ENCODE measurements around the gene ERMAP. TPM values are rescaled to one million over a fixed set of nuclear protein-coding genes. Genes with fewer than 3 reads are reported as not detected.
A peak's percentile ranks its signal among the peaks of the same experiment; 100 is the strongest.
"Not testable (repeated sequence)": the region's sequence is repeated elsewhere in the genome, so short reads cannot be mapped to it uniquely, and the experiment has no call there.

Gene ERMAP
- total RNA-seq, 2 experiments from 2014 or later, result 3.1 TPM

DNA sequence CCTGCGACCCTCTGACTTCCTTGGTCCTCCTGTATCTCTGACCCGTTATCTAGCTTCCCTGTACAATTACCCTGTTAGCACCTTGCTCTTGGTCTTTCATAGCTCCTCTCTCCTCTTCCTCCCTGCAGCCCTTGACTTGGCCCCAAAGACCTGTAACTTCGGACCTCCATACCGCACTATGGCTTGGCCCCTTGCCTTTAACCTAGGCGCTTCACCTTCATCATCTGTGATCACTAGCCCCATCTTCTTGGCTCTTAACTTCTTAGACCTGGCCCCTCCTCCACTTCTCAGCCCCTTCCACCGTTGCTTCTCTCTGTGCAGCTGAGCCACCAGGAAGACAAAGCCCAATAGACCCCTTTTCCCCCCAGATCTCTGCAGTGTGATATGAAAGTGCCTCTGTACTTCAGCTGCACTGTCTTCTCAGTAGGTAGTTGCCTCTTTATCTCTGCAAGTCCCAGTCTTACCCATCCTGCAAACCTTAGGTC is 30.2 kb downstream of the ERMAP start:
- H3K4me3 Mint-ChIP-seq, result peak overlapping the region; percentile 82
- no peaks in the 10 kb centered on the region for H3K27me3 Mint-ChIP-seq (ENCODE audit: low read depth)
- peaks cover 28% of the 10 kb centered on the region for H3K4me1 Mint-ChIP-seq (ENCODE audit: low read depth)
- CTCF ChIA-PET, result interaction anchor here (0.6 to 2.8 kb wide), 10 partner anchors 9 to 226 kb away, joined by 3 to 10 read pairs (median 3); partner anchors contain the start of genes ERMAP and SVBP
- H3K27ac Mint-ChIP-seq, result peak overlapping the region; percentile 68
- H3K9me3 Mint-ChIP-seq, result peaks cover 12% of the 10 kb centered on the region
- no peak for DNase-seq
- intact Hi-C loops (cut with micrococcal nuclease), result loop anchor here (2.0 to 10.0 kb wide), 4 partner anchors 110 to 382 kb away; partner anchors contain the start of genes CCDC30, PPIH, SLC2A1 and YBX1
- peaks cover 33% of the 10 kb centered on the region for H3K36me3 Mint-ChIP-seq (ENCODE audit: low read depth)

DNA sequence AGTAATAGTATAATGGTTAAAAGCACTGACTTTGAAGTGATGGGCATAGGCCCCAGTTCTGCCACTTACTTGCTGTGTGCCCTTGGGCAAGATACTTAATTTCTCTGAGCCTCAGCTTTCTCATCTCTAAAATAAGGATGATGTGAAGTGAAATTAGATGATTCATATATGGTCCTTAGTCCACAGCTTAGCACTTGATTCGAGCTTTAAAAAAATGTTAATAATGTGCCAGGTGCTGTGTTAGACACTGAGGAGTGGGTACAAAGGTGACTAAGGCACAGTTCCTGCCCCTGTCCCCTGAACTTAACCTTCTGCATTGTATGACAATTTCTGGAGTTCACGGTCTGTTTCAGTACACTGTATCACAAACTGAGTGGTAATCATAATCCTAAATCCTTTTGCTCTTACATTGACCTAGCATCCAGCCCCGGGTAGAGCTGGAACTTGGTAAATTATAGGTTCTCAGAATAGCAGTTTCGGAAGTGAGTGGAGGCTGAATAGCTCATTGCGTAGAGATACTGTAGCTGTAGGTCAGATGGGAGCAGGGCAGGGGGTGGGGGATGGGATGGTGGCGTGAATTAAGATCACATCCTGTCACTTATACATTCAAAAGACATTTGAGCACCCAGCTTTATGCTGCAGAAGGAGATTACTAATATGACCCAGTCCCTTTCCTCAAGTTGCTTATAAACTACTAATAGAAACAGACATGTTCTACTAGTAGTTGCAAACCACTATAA is 31.0 kb downstream of the ERMAP start:
- H3K27me3 Mint-ChIP-seq (ENCODE audit: low read depth), result no peaks in the 10 kb centered on the region
- peak; percentile 26 for DNase-seq
- CTCF ChIA-PET, result interaction anchor here (0.6 to 2.8 kb wide), 7 partner anchors 10 to 226 kb away, joined by 3 to 10 read pairs (median 3); no protein-coding TSS in a partner anchor
- peaks cover 16% of the 10 kb centered on the region for H3K9me3 Mint-ChIP-seq
- peaks cover 28% of the 10 kb centered on the region for H3K4me1 Mint-ChIP-seq (ENCODE audit: low read depth)
- peak overlapping the region; percentile 68 for H3K27ac Mint-ChIP-seq
- intact Hi-C loops (cut with micrococcal nuclease), result loop anchor here (2.0 to 10.0 kb wide), 4 partner anchors 109 to 383 kb away; partner anchors contain the start of genes CCDC30, PPIH, SLC2A1 and YBX1
- H3K4me3 Mint-ChIP-seq, result peak overlapping the region; percentile 82
- H3K36me3 Mint-ChIP-seq (ENCODE audit: low read depth), result peaks cover 36% of the 10 kb centered on the region

- DNase-seq, result no peak
- Mint-ChIP-seq H3K27ac (no peak overlapping the region), H3K36me3 (ENCODE audit: low read depth) (peaks cover 33% of the 10 kb centered on the region), H3K4me1 (ENCODE audit: low read depth) (peaks cover 28% of the 10 kb centered on the region), H3K27me3 (ENCODE audit: low read depth) (no peaks in the 10 kb centered on the region), H3K4me3 (no peak overlapping the region), H3K9me3 (peaks cover 19% of the 10 kb centered on the region)
- intact Hi-C loops (cut with micrococcal nuclease), result loop anchor here (5.0 to 10.0 kb wide), 3 partner anchors 108 to 384 kb away; partner anchors contain the start of genes CCDC30, SLC2A1 and YBX1
- CTCF ChIA-PET, result interaction anchor here (1.2 kb wide), 1 partner anchor 223 kb away, joined by 3 read pairs; no protein-coding TSS in a partner anchor
These were observed 32.1 kb downstream of the ERMAP start for GRCh38 chr1:42848823-42849537.

DNA sequence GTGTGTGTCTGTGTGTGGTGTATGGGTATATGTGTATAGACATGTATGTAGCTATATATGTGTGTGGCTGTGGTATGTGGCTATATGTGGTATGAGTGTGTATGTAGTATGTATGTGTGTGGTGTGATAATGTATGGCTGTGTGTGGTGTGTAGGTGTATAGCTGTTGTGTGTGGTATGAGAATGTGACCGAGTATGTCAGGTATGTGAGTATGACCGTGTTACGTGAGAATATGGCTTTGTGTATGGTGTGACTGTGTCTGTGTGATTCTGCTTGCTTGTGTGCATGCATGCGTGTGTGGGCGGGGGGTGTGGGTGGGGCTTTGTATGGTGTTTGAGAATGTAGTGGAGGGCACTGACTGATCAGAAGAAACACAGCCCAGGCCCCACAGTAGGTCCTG is 33.0 kb downstream of the ERMAP start:
- H3K4me1 Mint-ChIP-seq (ENCODE audit: low read depth), result peaks cover 26% of the 10 kb centered on the region
- CTCF ChIA-PET, result interaction anchor here (1.1 kb wide), 1 partner anchor 31 kb away, joined by 5 read pairs; no protein-coding TSS in a partner anchor
- DNase-seq, result no peak
- no peaks in the 10 kb centered on the region for H3K27me3 Mint-ChIP-seq (ENCODE audit: low read depth)
- intact Hi-C loops (cut with micrococcal nuclease), result loop anchor here (5.0 to 10.0 kb wide), 3 partner anchors 107 to 385 kb away; partner anchors contain the start of genes CCDC30, SLC2A1 and YBX1
- no peak overlapping the region for H3K4me3 Mint-ChIP-seq
- peaks cover 19% of the 10 kb centered on the region for H3K9me3 Mint-ChIP-seq
- H3K36me3 Mint-ChIP-seq (ENCODE audit: low read depth), result peaks cover 33% of the 10 kb centered on the region
- H3K27ac Mint-ChIP-seq, result no peak overlapping the region

- H3K9me3 Mint-ChIP-seq, result peaks cover 19% of the 10 kb centered on the region
- no peaks in the 10 kb centered on the region for H3K27me3 Mint-ChIP-seq (ENCODE audit: low read depth)
- CTCF ChIA-PET, result no interaction called here
These were observed 34.5 kb downstream of the ERMAP start for GRCh38 chr1:42851420-42851819.

DNA sequence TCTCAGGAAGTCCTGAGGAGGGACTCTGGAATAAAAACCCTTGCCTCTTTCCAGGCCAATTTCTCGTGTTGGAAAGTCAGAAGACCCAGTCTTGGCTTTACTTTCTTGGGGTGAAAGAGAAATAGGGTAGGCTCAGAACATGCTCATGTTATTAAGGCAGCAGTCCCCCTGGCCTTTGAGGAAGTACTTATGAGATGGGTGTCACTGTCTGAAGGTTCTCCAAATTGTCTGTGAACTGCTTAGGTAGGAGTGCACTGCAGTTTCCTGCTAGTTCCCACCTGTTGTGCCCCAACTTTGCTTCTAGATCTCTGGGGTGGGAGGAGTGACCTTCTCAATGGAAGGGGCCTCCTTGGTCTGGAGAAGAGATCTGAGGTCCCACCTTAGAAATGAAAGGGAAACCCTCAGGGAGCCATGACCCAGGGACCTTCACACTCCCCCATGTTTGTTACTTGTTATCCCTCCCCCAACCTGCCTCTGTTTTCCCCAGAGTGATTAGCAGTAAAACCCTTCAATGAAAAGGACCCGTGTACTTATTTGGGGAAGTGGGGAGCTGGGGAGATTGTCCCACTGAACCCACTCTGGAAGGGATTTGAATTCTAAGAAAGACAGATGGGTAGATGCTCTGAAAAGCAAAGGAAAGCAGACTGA is 35.2 kb downstream of the ERMAP start:
- CTCF ChIA-PET, result no interaction called here
- no peak for DNase-seq
- peaks cover 19% of the 10 kb centered on the region for H3K9me3 Mint-ChIP-seq
- intact Hi-C loops (cut with micrococcal nuclease), result no loop called here
- H3K36me3 Mint-ChIP-seq (ENCODE audit: low read depth), result peaks cover 33% of the 10 kb centered on the region
- H3K27ac Mint-ChIP-seq, result no peak overlapping the region
- H3K4me3 Mint-ChIP-seq, result no peak overlapping the region
- H3K27me3 Mint-ChIP-seq (ENCODE audit: low read depth), result no peaks in the 10 kb centered on the region
- peaks cover 25% of the 10 kb centered on the region for H3K4me1 Mint-ChIP-seq (ENCODE audit: low read depth)

More at GRCh38 chr1:42851420-42851819, 34.5 kb downstream of the ERMAP start:
- Mint-ChIP-seq H3K4me3 (no peak overlapping the region), H3K36me3 (ENCODE audit: low read depth) (peaks cover 33% of the 10 kb centered on the region), H3K4me1 (ENCODE audit: low read depth) (peaks cover 26% of the 10 kb centered on the region), H3K27ac (no peak overlapping the region)
- intact Hi-C loops (cut with micrococcal nuclease), result no loop called here
- DNase-seq, result no peak

- DNase-seq, result no peak
- Mint-ChIP-seq H3K27ac (no peak overlapping the region), H3K9me3 (peaks cover 19% of the 10 kb centered on the region), H3K4me1 (ENCODE audit: low read depth) (peaks cover 20% of the 10 kb centered on the region), H3K27me3 (ENCODE audit: low read depth) (no peaks in the 10 kb centered on the region), H3K4me3 (no peak overlapping the region), H3K36me3 (ENCODE audit: low read depth) (peaks cover 33% of the 10 kb centered on the region)
- intact Hi-C loops (cut with micrococcal nuclease), result no loop called here
- CTCF ChIA-PET, result no interaction called here
These were observed 35.7 kb downstream of the ERMAP start for GRCh38 chr1:42852608-42852980.

DNA sequence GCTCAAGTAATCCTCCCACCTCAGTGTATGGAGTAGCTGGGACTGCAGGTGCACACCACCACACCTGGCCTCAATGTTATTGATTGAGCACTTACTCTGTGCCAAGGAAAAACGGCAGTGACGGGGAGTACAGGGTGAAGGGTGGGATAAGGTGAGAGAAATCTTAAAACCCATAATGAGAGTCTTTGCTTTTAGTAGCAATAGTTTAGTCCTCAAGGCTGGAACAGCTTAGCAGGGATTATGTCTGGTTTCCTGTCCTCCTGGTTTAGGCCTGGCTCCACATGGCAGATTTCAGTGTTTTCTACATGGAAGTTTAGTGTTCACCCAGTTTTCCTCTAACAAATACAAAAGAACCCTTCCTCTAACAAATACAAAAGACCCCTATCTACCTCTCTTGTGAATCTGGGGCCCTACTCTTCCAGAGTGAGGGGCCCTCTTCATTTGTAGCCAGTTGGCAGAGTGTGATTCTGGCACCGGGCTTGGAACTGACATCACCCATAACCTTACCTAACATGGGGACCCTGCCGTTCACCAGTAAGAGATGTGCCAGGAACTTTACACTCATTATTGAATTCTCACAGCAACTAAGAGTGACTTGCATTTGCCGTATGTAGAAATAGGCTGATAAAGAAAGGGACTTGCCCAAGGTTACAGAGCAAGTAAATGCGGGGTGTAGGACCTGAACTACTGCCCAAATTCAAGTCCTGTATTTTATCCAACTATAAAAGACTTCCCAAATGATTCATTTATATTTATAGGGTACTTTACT is 36.4 kb downstream of the ERMAP start:
- Mint-ChIP-seq H3K4me3 (no peak overlapping the region), H3K9me3 (peaks cover 19% of the 10 kb centered on the region), H3K27ac (no peak overlapping the region), H3K4me1 (ENCODE audit: low read depth) (peaks cover 13% of the 10 kb centered on the region), H3K36me3 (ENCODE audit: low read depth) (peaks cover 33% of the 10 kb centered on the region), H3K27me3 (ENCODE audit: low read depth) (no peaks in the 10 kb centered on the region)
- DNase-seq, result no peak
- intact Hi-C loops (cut with micrococcal nuclease), result no loop called here
- CTCF ChIA-PET, result no interaction called here

DNA sequence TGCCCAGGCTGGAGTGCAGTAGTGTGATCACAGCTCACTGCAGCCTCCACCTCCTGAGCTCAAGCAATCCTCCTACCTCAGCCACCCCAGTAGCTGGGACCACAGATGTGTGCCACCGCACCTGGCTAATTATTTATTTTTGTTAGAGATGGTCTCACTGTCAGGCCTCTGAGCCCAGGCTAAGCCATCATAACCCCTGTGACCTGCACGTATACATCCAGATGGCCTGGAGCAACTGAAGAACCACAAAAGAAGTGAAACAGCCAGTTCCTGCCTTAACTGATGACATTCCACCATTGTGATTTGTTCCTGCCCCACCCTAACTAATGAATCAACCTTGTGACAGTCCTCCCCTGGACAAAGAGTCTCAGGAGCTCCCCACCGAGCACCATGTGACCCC is 39.6 kb downstream of the ERMAP start:
- H3K9me3 Mint-ChIP-seq, result peaks cover 12% of the 10 kb centered on the region
- H3K4me3 Mint-ChIP-seq; H3K4me1 Mint-ChIP-seq (ENCODE audit: low read depth); DNase-seq; intact Hi-C loops (cut with micrococcal nuclease); H3K27ac Mint-ChIP-seq; H3K36me3 Mint-ChIP-seq (ENCODE audit: low read depth): not testable (repeated sequence)
- CTCF ChIA-PET, result interaction anchor here (1.4 kb wide), 1 partner anchor 10 kb away, joined by 3 read pairs; the partner anchor contains the start of gene ZNF691
- H3K27me3 Mint-ChIP-seq (ENCODE audit: low read depth), result peaks cover 11% of the 10 kb centered on the region

DNA sequence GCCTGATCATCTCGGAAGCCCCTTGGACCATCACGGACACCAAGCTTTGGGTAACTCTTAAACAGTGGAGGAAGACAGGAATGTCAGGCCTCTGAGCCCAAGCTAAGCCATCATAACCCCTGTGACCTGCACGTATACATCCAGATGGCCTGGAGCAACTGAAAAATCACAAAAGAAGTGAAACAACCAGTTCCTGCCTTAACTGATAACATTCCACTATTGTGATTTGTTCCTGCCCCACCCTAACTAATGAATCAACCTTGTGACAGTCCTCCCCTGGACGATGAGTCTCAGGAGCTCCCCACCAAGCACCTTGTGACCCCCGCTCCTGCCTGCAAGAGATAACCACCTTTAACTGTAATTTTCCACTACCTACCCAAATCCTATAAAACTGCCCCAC is 42.4 kb downstream of the ERMAP start:
- H3K27ac Mint-ChIP-seq; H3K4me3 Mint-ChIP-seq; DNase-seq; CTCF ChIA-PET; H3K9me3 Mint-ChIP-seq; H3K4me1 Mint-ChIP-seq (ENCODE audit: low read depth); H3K36me3 Mint-ChIP-seq (ENCODE audit: low read depth); intact Hi-C loops (cut with micrococcal nuclease): not testable (repeated sequence)
- H3K27me3 Mint-ChIP-seq (ENCODE audit: low read depth), result peaks cover 20% of the 10 kb centered on the region

DNA sequence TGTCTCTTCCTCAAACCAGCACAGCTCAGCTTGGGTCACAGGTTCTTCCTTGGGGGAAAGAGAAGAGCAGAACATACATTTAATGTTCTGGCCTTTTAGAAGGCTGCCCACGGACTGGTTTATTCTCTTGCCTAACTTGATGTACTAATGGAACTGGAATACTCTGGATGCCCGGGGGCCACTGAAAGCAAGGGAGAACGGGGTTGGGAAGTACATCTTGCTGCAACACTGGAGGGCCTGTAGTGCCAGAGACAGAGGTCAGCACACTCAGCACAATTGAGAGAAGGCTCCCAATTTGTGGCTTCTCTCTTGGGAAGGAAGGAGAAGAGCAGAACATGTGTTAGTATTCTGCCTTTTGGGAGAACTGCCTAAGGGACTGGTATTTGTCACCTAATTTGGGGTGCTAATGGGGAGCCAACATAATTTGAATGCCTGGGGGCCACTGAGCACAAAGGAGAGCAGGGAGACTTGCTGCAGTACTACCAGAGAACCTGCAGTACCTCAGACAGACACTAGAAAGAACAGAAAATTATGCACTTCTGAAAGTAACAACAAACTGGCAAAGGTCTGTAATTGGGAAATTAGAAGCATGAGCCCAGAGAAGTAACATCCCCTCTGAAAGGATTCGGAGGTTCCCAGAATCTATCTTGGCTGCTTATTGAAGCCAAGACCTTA is 43.6 kb downstream of the ERMAP start:
- Mint-ChIP-seq H3K36me3 (ENCODE audit: low read depth) (no peaks in the 10 kb centered on the region), H3K4me1 (ENCODE audit: low read depth) (no peaks in the 10 kb centered on the region), H3K27me3 (ENCODE audit: low read depth) (peaks cover 20% of the 10 kb centered on the region), H3K27ac (no peak overlapping the region), H3K9me3 (peaks cover 4% of the 10 kb centered on the region), H3K4me3 (no peak overlapping the region)
- CTCF ChIA-PET, result no interaction called here
- no peak for DNase-seq
- intact Hi-C loops (cut with micrococcal nuclease), result no loop called here

Measured in activated naive CD4-positive, alpha-beta T cell treated with anti-CD3 and anti-CD28 coated beads for 36 hours (primary cell).